IMR-90 (cell line): ENCODE measurements around the gene BICD2. TPM values are rescaled to one million over a fixed set of nuclear protein-coding genes. Genes with fewer than 3 reads are reported as not detected.

Experiments
- ATAC-seq: fragments of 200-7000 bp; cut with Tn5 transposase; 2 replicates; pipeline ENCODE4 v1.9.1; 2020; ENCODE audit warnings: low read depth, mild to moderate bottlenecking, moderate library complexity
- BruUV-seq: library from RNA; stranded (reverse); fragments of 400-500 nt; replicated peaks from 2 replicates; lab custom pipeline; 2021; lab: Mats Ljungman, UMichigan
- CTCF ChIA-PET: fragments of 300-600 bp; formaldehyde crosslinking; extraction: SDS; loops from one replicate; lab custom pipeline; 2021; ENCODE audit warnings: antibody characterized with exemption; lab: Yijun Ruan, JAX
- POLR2A ChIA-PET: fragments of 300-600 bp; sonication (Branson Sonifier 250); formaldehyde crosslinking; loops from one replicate; lab custom pipeline; 2022; ENCODE audit warnings: antibody characterized with exemption; ENCODE audit not compliant: unreplicated experiment; lab: Charles Lee
- DNase-seq: peaks from one replicate; pipeline ENCODE4 v3.0.0; 2013
- H2AFZ ChIP-seq: replicated peaks from 2 replicates; pipeline ENCODE3; 2013; ENCODE audit warnings: low read length, mild to moderate bottlenecking; ENCODE audit not compliant: poor library complexity
- H2AK5ac ChIP-seq: 2 replicates; pipeline ENCODE4 v1.6.1; 2013; ENCODE audit warnings: low read depth, low read length, inconsistent platforms
- H2AK9ac ChIP-seq: replicated peaks from 2 replicates; pipeline ENCODE3; 2013; ENCODE audit warnings: mild to moderate bottlenecking, low read depth, low read length, moderate library complexity; ENCODE audit not compliant: poor library complexity
- H2BK120ac ChIP-seq: 2 replicates; pipeline ENCODE4 v1.6.1; 2013; ENCODE audit warnings: low read depth, low read length, inconsistent platforms
- H2BK15ac ChIP-seq: 3 replicates; pipeline ENCODE4 v1.6.1; 2013; ENCODE audit warnings: low read depth, low read length, inconsistent platforms
- H2BK20ac ChIP-seq: 2 replicates; pipeline ENCODE4 v1.6.1; 2013; ENCODE audit warnings: low read depth, mild to moderate bottlenecking, inconsistent platforms, low read length, moderate library complexity
- H2BK5ac ChIP-seq: 2 replicates; pipeline ENCODE4 v1.6.1; 2013; ENCODE audit warnings: mild to moderate bottlenecking, low read depth, low read length, inconsistent platforms; ENCODE audit not compliant: poor library complexity, severe bottlenecking
- H3K14ac ChIP-seq: replicated peaks from 2 replicates; pipeline ENCODE4 v1.6.1; 2013; ENCODE audit warnings: low read depth, low read length, inconsistent platforms
- H3K18ac ChIP-seq: 2 replicates; pipeline ENCODE4 v1.6.1; 2013; ENCODE audit warnings: low read depth, low read length, control low read depth
- H3K23ac ChIP-seq: 2 replicates; pipeline ENCODE4 v1.6.1; 2013; ENCODE audit warnings: low read depth, low read length, inconsistent platforms
- H3K27ac ChIP-seq: 2 replicates; pipeline ENCODE4 v1.5.1; 2013; ENCODE audit warnings: mild to moderate bottlenecking, control low read depth, low read length; ENCODE audit not compliant: insufficient read depth
- H3K27me3 ChIP-seq: 2 replicates; pipeline ENCODE4 v1.6.1; 2013; ENCODE audit warnings: low read length; ENCODE audit not compliant: control insufficient read depth, insufficient read depth
- H3K36me3 ChIP-seq: 2 replicates; pipeline ENCODE4 v1.6.1; 2013; ENCODE audit warnings: low read length, mixed read lengths; ENCODE audit not compliant: control insufficient read depth, insufficient read depth
- H3K4ac ChIP-seq: 2 replicates; pipeline ENCODE4 v1.6.1; 2013; ENCODE audit warnings: low read depth, low read length, inconsistent platforms
- H3K4me1 ChIP-seq: 2 replicates; pipeline ENCODE4 v1.6.1; 2013; ENCODE audit warnings: low read length, mixed read lengths; ENCODE audit not compliant: control insufficient read depth, insufficient read depth
- H3K4me2 ChIP-seq: 2 replicates; pipeline ENCODE4 v1.6.1; 2013; ENCODE audit warnings: low read depth, mild to moderate bottlenecking, control low read depth, low read length, moderate library complexity
- H3K4me3 ChIP-seq: 2 replicates; pipeline ENCODE4 v1.5.1; 2013; ENCODE audit warnings: low read depth, mild to moderate bottlenecking, control low read depth, low read length, moderate library complexity; ENCODE audit not compliant: insufficient read depth
- H3K56ac ChIP-seq: 2 replicates; pipeline ENCODE4 v1.6.1; 2013; ENCODE audit warnings: low read length, inconsistent platforms; ENCODE audit not compliant: insufficient read depth; ENCODE audit errors: extremely low read depth
- H3K79me1 ChIP-seq, 2 experiments: 2 replicates each; pipeline ENCODE4 v1.6.1; 2013; ENCODE audit warnings: low read length in 2 of 2, inconsistent platforms in 1 of 2, low read depth in 1 of 2
- H3K9ac ChIP-seq: 2 replicates; pipeline ENCODE4 v1.6.1; 2013; ENCODE audit warnings: low read depth, low read length, control low read depth
- H3K9me1 ChIP-seq: 2 replicates; pipeline ENCODE4 v1.6.1; 2013; ENCODE audit warnings: low read length, inconsistent platforms; ENCODE audit not compliant: insufficient read depth
- H3K9me3 ChIP-seq: 2 replicates; pipeline ENCODE4 v1.6.1; 2013; ENCODE audit warnings: low read length; ENCODE audit not compliant: control insufficient read depth, insufficient read depth
- H4K20me1 ChIP-seq: 2 replicates; pipeline ENCODE4 v1.6.1; 2013; ENCODE audit warnings: low read length, inconsistent platforms; ENCODE audit not compliant: insufficient read depth
- H4K5ac ChIP-seq: 2 replicates; pipeline ENCODE4 v1.6.1; 2013; ENCODE audit warnings: mild to moderate bottlenecking, low read depth, low read length, control low read depth
- H4K8ac ChIP-seq, 2 experiments: 2 replicates each; pipeline ENCODE4 v1.6.1; 2013; ENCODE audit warnings: low read depth in 2 of 2, low read length in 2 of 2, control low read depth in 1 of 2, inconsistent platforms in 1 of 2
- H4K91ac ChIP-seq: 2 replicates; pipeline ENCODE4 v1.6.1; 2013; ENCODE audit warnings: low read depth, low read length, inconsistent platforms; ENCODE audit not compliant: insufficient read depth
- CEBPB ChIP-seq: IDR thresholded peaks from 2 replicates; pipeline ENCODE4 v1.6.1; 2012; ENCODE audit warnings: low read depth, low read length, improper control_type of control experiment
- CHD1 ChIP-seq: IDR thresholded peaks from 2 replicates; pipeline ENCODE4 v1.6.1; 2012; ENCODE audit warnings: low read depth, low read length, improper control_type of control experiment
- FOS ChIP-seq: fragments of 150-350 bp; IDR thresholded peaks from 2 replicates; pipeline ENCODE4 v1.6.1; 2016; ENCODE audit warnings: low read depth, low read length
- MXI1 ChIP-seq: IDR thresholded peaks from 2 replicates; pipeline ENCODE4 v1.6.1; 2012; ENCODE audit warnings: low read depth, mild to moderate bottlenecking, low read length, moderate library complexity, borderline replicate concordance
- RFX5 ChIP-seq: IDR thresholded peaks from 2 replicates; pipeline ENCODE4 v1.8.0; 2012; ENCODE audit warnings: low read depth, mild to moderate bottlenecking, low read length, moderate library complexity
- WGBS, 2 experiments: methylation state at CpG; one replicate each; pipeline versions ENCODE4 v1.1.5 to v1.1.7; 2013; ENCODE audit warnings: missing lambda C conversion rate in 2 of 2; ENCODE audit not compliant: insufficient read length in 1 of 2; ENCODE audit errors: extremely low coverage in 2 of 2; 5-methylcytosine and 5-hydroxymethylcytosine counted together
- dilution Hi-C: fragments of 300-500 bp; cut with HindIII; formaldehyde crosslinking; loops from one replicate; pipeline ENCODE4 v1.14.3; 2018; ENCODE audit warnings: low sequenced_read_pairs; ENCODE audit not compliant: unreplicated experiment
- in situ Hi-C: fragments of 300-500 bp; cut with MboI; formaldehyde crosslinking; loops from 3 replicates; pipeline ENCODE4 v1.14.3; 2019; ENCODE audit warnings: low sequenced_read_pairs, inconsistent platforms, mixed read lengths
- intact Hi-C: fragments of 100-400 bp; cut with micrococcal nuclease; formaldehyde crosslinking; loops from 2 replicates; pipeline ENCODE4 v1.10.0; 2022
- polyA plus RNA-seq, 3 experiments: library from polyadenylated mRNA; depleted of rRNA; stranded (reverse); fragments of >200 nt; gene quantifications; 2 replicates each; pipeline ENCODE4 v1.2.3, GENCODE V29; 2012; ENCODE audit warnings: low replicate concordance in 1 of 3
- total RNA-seq: library from RNA; depleted of rRNA; stranded (reverse); fragments of >200 nt; gene quantifications from 2 replicates; pipeline ENCODE4 v1.2.3, GENCODE V29; 2012
- TF ChIP-seq, protein P1 (sequence below): fragments of 150-350 bp; IDR thresholded peaks from 2 replicates; pipeline ENCODE4 v1.6.1; 2016; ENCODE audit warnings: low read depth, mild to moderate bottlenecking, low read length, moderate library complexity, borderline replicate concordance
- TF ChIP-seq, protein P2 (sequence below): fragments of 150-350 bp; IDR thresholded peaks from 2 replicates; pipeline ENCODE4 v1.6.1; 2017; ENCODE audit warnings: mild to moderate bottlenecking, antibody characterized with exemption, low read length, low read depth

BICD2 gene
- total and polyA plus RNA-seq, 2 of the 4 experiments (the other 2 are of a cell fraction) = 21.5 to 35.7 TPM

DNA sequence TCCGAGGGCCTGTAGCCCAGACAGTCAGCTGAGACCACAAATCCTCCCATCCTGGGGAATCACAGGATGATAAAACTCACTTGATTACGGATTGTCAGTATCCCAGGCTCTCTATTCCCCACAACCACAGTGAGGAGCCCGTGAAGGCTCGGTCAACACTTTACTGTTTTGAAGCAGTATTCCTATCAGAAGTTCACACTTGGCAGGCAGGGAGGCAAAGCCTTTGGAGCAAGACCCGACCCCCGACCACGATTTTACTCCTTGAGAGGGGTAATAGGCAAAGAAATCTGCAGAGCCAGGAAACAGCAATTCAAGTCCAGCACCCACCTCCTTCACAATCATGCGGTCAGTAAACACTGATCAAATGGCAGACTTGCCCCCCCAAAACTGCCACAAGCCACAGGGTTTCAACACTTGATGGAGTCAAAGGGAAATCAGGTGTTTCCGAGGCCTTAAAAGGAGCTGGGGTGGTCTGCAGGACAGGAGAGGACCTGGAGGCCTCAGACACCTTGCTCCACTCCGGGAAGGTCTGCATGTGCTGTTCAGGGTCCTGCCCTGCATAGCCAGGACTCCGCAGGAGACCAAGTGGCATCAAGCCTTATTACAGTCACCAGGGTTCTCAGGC is 25.2 kb downstream of the BICD2 start:
- CTCF ChIA-PET = no interaction called here
- H3K27ac ChIP-seq = no peak overlapping the region
- no peak overlapping the region for H3K18ac ChIP-seq
- BruUV-seq = no TSS peak
- H2AFZ ChIP-seq = no peak overlapping the region
- H2AK9ac ChIP-seq = no peak overlapping the region
- no peak overlapping the region for H3K9ac ChIP-seq
- no peak overlapping the region for H2BK15ac ChIP-seq
- no peak overlapping the region; the same call in 1 of the 2 replicates for H2AK5ac ChIP-seq
- H3K79me1 ChIP-seq = peaks cover 51 to 77% of the 10 kb centered on the region in 2 experiments
- no peak overlapping the region for H2BK5ac ChIP-seq
- no peak overlapping the region for H3K4me3 ChIP-seq
- DNase-seq = no peak
- peaks cover 53% of the 10 kb centered on the region for H3K9me1 ChIP-seq
- intact Hi-C loops = no loop called here
- H4K8ac ChIP-seq = no peak overlapping the region
- dilution Hi-C loops = no loop called here
- in situ Hi-C loops = no loop called here
- no peak overlapping the region for H3K23ac ChIP-seq
- H4K91ac ChIP-seq = no peak overlapping the region
- no peak overlapping the region for H4K5ac ChIP-seq
- H3K27me3 ChIP-seq = no peaks in the 10 kb centered on the region
- H3K4me1 ChIP-seq = peaks cover 12% of the 10 kb centered on the region
- WGBS, 2 experiments = 100% methylated on average over 1 of the region's 11 CpGs; no CpG with 5 or more reads in 1 of the 2 experiments
- H2BK20ac ChIP-seq = no peak overlapping the region
- H3K4me2 ChIP-seq = no peak overlapping the region
- H3K9me3 ChIP-seq = no peaks in the 10 kb centered on the region
- no peak overlapping the region for H3K4ac ChIP-seq
- H3K14ac ChIP-seq = no peak overlapping the region
- peaks cover 77% of the 10 kb centered on the region for H4K20me1 ChIP-seq
- ATAC-seq = no peak
- no peak overlapping the region for H2BK120ac ChIP-seq
- POLR2A ChIA-PET = no interaction called here
- TF ChIP-seq CHD1 = no peak
- no peak for TF ChIP-seq RFX5
- TF ChIP-seq MXI1 = no peak
- no peak for TF ChIP-seq FOS
- TF ChIP-seq, protein P1, sequence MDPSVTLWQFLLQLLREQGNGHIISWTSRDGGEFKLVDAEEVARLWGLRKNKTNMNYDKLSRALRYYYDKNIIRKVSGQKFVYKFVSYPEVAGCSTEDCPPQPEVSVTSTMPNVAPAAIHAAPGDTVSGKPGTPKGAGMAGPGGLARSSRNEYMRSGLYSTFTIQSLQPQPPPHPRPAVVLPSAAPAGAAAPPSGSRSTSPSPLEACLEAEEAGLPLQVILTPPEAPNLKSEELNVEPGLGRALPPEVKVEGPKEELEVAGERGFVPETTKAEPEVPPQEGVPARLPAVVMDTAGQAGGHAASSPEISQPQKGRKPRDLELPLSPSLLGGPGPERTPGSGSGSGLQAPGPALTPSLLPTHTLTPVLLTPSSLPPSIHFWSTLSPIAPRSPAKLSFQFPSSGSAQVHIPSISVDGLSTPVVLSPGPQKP = no peak
- TF ChIP-seq CEBPB = no peak
- TF ChIP-seq, protein P2, sequence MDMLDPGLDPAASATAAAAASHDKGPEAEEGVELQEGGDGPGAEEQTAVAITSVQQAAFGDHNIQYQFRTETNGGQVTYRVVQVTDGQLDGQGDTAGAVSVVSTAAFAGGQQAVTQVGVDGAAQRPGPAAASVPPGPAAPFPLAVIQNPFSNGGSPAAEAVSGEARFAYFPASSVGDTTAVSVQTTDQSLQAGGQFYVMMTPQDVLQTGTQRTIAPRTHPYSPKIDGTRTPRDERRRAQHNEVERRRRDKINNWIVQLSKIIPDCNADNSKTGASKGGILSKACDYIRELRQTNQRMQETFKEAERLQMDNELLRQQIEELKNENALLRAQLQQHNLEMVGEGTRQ = no peak
- H3K56ac ChIP-seq = no peak overlapping the region
- no peaks in the 10 kb centered on the region for H3K36me3 ChIP-seq
